HG03520 (cell line): ENCODE results near the gene DMKN.

Source experiments
- ATAC-seq: cut with Tn5 transposase; IDR thresholded peaks from one replicate; pipeline ENCODE4 v1.9.1; 2021; ENCODE audit warnings: mild to moderate bottlenecking, moderate library complexity; ENCODE audit not compliant: unreplicated experiment

Gene DMKN

GRCh38 chr19:35513628-35514281, at the start of gene DMKN:
Gene DMKN, minus strand, starts transcription at chr19:35513649. Its CDS starts 174 bp downstream, at chr19:35513475.
- no peak for ATAC-seq

DNA sequence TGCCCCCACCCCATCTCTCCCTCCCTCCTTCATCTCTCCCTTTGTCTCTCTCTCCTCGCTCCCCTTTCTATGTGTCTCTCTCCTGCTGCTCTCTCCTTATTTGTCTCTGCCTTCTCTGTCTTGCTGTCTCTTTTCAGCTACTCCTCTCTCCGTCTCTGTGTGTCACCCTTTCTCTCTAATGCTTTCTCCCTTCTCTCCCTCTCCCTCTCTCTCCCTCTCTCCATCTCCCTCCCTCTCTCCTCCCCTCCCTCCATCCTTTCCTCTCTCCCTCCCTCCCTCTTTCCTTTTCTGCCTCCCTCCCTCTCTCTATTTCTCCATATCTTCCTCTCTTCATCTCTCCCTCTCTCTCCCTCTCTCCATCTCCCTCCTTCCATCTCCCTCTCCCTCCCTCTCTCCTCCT, 49.3 kb upstream of the DMKN start:
- ATAC-seq, result no peak

DNA sequence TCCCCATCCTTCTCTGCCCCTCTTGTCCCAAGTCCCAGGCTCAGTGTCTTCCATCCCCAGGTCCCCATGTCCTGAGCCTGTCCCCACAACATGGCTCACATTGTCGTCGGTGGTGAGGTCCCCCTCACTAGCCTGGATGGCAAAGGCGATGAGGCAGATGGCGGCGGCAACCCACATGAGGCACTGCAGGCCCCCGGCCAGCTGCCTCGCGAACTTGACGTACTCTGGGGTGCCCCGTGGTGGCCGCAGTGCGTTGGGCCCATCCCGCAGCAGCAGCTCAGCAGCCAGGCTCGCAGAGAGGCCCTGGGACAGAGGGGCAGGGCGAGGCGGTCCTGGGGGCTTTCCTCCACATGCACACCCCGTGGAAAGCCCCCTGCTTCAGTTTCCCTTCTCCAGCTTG, 48.9 kb upstream of the DMKN start:
- ATAC-seq, result no peak

GRCh38 chr19:35561436-35561835, 48.0 kb upstream of the DMKN start:
- ATAC-seq, result no peak

- no peak for ATAC-seq
Observed at GRCh38 chr19:35560677-35561076, 47.2 kb upstream of the DMKN start.

DNA sequence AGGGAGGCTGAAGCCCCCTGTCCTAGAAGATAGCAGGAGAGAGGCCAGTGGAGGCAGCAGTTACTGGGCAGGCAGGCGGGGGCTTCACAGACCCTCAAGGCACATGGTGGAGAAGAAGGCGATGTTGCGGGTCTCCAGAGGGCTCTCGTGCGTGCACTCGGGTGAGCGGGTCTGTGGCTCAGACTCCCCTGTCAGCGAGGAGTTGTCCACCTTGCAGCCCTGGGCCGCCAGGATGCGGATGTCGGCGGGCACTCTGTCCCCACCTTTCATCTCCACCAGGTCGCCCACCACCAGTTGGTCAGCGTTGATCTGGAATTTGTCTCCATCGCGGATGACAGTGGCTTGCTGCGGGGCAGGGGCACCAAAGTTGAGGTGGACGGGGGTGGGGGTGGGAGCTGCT, 46.8 kb upstream of the DMKN start:
- no peak for ATAC-seq

DNA sequence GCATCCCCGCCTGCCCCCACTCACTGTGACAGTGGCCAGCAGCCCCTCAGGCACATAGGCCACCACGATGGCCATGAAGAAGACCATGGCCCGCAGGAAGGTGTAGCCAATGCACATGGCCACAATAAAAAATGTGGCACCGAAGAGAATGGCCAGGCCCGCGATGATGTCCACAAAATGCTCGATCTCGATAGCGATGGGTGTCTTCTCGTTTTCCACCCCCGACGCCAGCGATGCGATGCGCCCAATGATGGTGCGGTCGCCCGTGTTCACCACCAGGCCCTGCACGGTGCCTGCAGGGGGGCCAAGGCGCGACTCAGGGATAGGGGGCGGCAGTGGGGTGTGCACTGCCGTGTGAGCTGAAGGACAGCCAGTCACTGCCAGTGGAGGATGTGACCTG, 46.3 kb upstream of the DMKN start:
- ATAC-seq, result no peak

GRCh38 chr19:35559281-35559659, 45.8 kb upstream of the DMKN start:
- ATAC-seq, result no peak

GRCh38 chr19:35558400-35559280, 45.2 kb upstream of the DMKN start:
- ATAC-seq, result no peak

DNA sequence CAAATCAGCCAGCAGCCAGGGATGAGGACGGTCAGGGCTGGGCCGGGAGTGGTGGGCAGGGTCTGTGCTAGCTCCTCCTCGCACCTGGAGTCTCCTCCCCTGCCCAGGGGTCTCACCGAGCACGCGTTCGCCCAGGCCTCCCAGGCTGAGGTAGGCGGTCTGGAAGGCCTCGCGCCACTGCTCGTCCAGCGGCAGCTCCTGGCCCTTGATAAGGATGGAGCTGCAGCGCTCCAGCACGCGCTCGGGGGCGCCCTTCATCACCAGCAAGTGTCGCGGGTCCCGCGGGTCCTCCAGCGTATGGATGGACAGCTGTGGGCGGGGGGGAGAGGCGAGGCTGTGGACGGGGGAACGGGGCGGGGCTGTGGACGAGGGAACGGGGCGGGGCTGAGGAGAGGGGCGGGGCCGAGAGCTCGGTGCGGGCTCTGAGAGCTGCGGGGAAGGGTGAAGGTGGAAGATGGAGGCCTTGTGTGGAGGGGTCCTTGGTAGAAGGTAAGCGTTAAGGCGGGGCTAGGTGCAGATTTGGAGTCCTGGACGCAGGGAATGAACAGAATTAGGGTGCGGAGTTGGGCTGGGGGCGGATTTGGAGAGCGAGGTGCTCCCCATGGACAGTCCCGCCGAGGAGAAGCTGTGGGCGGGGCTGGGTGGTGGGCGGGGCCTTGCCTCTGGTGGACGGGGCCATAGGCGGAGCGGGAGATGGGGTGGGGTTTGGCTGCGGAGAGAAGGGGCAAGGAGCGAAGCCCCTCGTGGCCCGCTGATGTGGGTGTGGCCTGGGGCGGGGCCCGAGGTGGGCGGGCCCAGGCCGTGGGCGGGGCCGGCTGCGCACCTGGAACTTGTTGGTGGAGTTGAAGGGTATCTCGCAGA, 44.3 kb upstream of the DMKN start:
- ATAC-seq, result no peak

DNA sequence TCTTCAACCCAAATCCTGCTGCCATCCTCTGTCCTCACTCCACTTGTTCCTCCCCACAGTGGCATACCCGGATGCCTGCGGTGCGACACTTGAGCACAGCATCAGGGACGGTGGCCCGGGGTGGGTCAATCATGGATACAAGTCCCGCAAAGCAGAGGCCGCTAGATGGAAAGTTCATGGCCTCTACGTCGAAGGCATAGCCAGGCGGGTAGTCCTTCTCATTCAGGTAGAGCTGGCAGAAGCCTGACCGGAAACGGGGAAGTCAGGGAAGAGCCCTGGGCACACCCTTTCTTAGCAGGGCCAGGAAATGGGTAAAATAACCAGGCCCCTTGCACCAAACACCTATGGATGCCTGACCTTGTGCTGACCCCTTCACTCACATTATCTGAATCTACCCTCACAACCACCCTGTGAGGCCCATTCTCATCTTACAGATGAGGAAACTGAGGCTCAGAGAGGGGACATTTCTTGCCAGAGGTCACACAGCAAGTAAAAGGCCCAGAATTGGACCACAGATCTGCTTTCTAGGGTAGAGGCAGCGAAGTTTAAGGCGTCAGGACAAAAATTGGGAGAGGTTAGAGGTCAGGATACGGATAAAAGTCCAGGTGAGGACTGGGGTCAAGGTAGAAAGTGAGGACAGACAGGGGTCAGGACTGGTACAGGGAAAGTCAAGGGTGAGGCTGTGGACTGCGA, 43.5 kb upstream of the DMKN start:
- ATAC-seq, result no peak

GRCh38 chr19:35556025-35556590, 42.7 kb upstream of the DMKN start:
- ATAC-seq, result no peak

- no peak for ATAC-seq
Observed at GRCh38 chr19:35555301-35556005, 42.0 kb upstream of the DMKN start.

DNA sequence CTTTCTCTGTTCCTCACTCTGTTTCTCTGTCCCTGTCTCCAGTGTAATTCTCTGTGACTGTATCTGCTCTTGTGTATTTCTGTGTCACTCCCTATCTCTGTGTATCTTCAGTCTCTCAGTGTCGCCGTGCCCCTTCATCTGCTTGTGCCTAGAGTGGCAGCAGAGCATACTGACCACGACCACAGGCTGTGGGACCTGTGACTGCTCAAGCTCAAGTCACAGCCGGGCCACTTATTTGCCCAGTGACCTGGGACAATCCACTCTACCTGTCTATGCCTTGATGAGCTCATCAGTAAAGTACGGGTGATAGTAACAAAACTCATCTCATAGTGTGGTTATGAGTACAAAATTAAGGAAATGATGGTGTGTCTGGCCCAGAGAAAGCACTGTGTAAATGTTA, 40.6 kb upstream of the DMKN start:
- no peak for ATAC-seq

DNA sequence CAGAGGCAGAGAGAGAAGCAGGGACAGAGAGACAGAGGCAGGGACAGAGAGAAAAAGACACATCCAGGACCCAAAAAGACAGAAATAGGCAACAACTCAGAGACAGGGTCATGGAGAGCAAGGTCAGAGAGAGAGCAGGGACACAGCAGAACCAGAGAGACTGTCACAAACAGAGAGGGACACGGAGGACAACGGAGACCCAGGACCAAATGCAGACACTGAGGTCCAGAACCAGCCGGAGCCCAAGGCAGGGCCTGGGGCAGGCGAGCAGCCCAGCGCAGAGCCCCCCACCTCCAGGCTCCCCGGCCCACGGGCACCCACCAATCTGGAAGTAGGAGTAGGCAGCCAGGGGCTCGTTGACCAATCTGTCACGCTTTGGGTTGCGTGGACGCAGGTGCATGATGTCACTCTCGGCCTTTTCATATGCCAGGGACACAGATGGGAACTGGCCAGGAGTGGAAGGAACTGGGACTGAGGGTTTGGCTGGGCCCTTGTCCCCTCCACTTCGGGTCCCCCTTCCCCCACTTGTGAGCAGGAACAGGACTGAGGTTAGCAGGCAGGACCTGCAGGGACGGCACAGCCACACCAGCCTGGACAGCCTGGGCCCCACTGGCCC, 40.0 kb upstream of the DMKN start:
- no peak for ATAC-seq

DNA sequence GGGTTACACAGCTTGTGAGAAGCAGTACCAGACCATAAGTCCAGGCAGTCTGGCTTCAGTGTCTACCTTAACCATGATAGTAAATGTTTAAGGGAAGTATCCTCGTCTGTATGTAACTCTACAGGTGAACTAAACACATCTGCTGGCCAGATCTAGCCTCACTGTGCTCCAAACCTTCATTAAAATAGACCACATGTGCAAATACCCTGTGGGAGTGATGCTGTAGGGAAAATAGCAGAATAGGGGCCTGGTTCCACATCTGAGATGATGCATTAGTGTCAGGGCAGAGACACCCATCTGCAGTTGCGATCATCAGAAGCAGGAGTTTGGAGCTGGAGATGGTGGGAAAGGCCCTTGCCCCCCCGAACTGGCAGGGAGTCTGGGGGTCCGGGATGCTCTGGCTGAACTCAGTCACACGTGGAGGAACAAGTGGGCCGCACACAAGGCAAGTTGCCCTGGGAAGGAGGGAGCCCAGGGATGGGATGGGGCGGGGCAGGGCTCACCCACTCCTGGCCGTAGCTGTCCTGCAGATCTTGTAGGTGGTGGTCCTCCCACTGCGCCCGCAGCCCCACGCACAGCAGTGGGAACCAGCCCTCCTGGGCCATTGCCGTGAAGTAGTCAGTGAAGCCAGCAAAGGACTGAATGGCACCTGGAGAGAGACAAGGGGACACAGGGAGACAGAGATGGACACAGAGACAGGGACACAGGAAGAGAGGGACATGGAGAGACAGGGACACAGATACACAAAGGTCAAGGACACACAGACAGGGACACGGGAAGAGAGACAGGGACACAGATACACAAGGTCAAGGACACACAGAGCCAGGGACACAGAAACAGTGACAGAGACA, 39.3 kb upstream of the DMKN start:
- no peak for ATAC-seq

GRCh38 chr19:35551091-35551810, 37.8 kb upstream of the DMKN start:
- no peak for ATAC-seq
